Peyer's patch (tissue), 4 donors: ENCODE measurements around the gene CDX1. TPM values are rescaled to one million over a fixed set of nuclear protein-coding genes. Genes with fewer than 3 reads are reported as not detected.

ENCODE experiments used
- DNase-seq, 3 donors: peaks; one replicate each; pipeline ENCODE4 v3.0.0-alpha.2; 2017 to 2019
- H3K27ac ChIP-seq, 4 donors: fragments of 200-600 bp; sonication (generic); one replicate each; pipeline ENCODE4 v1.5.1; 2016 to 2019
- H3K27me3 ChIP-seq, 2 donors: fragments of 200-600 bp; sonication (generic); one replicate each; pipeline ENCODE4 v1.5.1; 2019
- H3K36me3 ChIP-seq, 3 donors: fragments of 200-600 bp; sonication (generic); one replicate each; pipeline ENCODE4 v1.5.1; 2016 to 2019
- H3K4me1 ChIP-seq, 4 donors: fragments of 200-600 bp; sonication (generic); one replicate each; pipeline ENCODE4 v1.5.1; 2016 to 2019
- H3K4me3 ChIP-seq, 4 donors: fragments of 200-600 bp; sonication (generic); 1 replicate in 3 of 4; 2 replicates in 1 of 4; pipeline ENCODE4 v1.5.1; 2016 to 2019; ENCODE audit warnings: mild to moderate bottlenecking in 1 of 4
- H3K9me3 ChIP-seq, 4 donors: fragments of 200-600 bp; sonication (generic); one replicate each; pipeline ENCODE4 v1.5.1; 2016 to 2019; ENCODE audit warnings: mild to moderate bottlenecking in 1 of 4
- POLR2A ChIP-seq, 2 donors: fragments of 450-650 bp; IDR thresholded peaks; one replicate each; pipeline ENCODE4 v1.5.1; 2017; ENCODE audit warnings: antibody characterized with exemption in 2 of 2, mild to moderate bottlenecking in 2 of 2, moderate library complexity in 2 of 2
- total RNA-seq, 4 donors: library from RNA; depleted of rRNA; stranded (reverse); fragments of >200 nt; gene quantifications; one replicate each; pipeline ENCODE4 v1.1.0, GENCODE V29; 2016
- TF ChIP-seq, protein P1 (sequence below), 6 experiments: fragments of 450-650 bp in 4 of 6; fragments of 200-600 bp in 2 of 6; sonication (generic) in 1 of 6; IDR thresholded peaks; one replicate each; pipeline ENCODE4 v1.5.1; 2017 to 2019; ENCODE audit warnings: antibody characterized with exemption in 6 of 6, mild to moderate bottlenecking in 3 of 6, moderate library complexity in 1 of 6

CDX1 gene
- total RNA-seq, 4 donors from 2014 or later: 177 to 429 (median 370) TPM

DNA sequence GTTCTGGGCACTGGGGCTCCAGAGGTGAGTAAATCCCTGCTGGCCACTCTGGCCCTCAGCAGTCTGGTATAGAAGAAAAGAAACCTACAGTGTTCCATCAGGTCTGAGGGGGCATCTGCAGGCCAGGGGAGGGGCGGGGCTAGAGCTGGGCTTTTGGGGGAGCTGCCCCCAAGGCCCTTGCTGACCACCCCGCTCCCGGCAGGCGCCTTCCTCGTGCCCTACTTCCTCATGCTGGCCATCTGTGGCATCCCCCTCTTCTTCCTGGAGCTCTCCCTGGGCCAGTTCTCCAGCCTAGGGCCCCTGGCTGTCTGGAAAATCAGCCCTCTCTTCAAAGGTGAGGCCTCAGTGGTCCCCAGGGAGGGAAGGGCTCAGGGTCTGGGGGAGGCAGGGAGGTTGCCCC, 29.9 kb downstream of the CDX1 start:
- Histone ChIP-seq H3K4me1 (no peaks in the 10 kb centered on the region), H3K27ac (no peak overlapping the region), H3K9me3 (no peaks in the 10 kb centered on the region), H3K36me3 (peaks cover 0 to 5% (median 0%) of the 10 kb centered on the region in 3 donors), H3K27me3 (no peaks in the 10 kb centered on the region), H3K4me3 (no peak overlapping the region)
- DNase-seq: no peak
- TF ChIP-seq POLR2A (IDR thresholded peaks at IDR 0.05): no peak
- TF ChIP-seq, protein P1, sequence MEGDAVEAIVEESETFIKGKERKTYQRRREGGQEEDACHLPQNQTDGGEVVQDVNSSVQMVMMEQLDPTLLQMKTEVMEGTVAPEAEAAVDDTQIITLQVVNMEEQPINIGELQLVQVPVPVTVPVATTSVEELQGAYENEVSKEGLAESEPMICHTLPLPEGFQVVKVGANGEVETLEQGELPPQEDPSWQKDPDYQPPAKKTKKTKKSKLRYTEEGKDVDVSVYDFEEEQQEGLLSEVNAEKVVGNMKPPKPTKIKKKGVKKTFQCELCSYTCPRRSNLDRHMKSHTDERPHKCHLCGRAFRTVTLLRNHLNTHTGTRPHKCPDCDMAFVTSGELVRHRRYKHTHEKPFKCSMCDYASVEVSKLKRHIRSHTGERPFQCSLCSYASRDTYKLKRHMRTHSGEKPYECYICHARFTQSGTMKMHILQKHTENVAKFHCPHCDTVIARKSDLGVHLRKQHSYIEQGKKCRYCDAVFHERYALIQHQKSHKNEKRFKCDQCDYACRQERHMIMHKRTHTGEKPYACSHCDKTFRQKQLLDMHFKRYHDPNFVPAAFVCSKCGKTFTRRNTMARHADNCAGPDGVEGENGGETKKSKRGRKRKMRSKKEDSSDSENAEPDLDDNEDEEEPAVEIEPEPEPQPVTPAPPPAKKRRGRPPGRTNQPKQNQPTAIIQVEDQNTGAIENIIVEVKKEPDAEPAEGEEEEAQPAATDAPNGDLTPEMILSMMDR (IDR thresholded peaks at IDR 0.05): no peak

DNA sequence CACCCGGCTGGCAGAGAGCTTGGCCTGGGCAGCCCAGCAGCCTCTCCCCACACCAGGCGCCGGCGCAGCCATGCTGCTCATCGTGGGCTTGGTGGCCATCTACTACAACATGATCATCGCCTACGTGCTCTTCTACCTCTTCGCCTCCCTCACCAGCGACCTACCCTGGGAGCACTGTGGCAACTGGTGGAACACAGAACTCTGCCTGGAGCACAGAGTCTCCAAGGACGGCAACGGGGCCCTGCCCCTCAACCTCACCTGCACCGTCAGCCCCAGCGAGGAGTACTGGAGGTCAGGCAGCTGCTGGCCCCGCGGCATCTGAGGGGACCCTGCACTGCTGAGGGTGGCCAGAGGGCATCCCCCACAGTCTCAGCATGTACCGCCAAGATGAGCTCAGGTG, 30.4 kb downstream of the CDX1 start:
- H3K27ac ChIP-seq: no peak overlapping the region
- H3K4me1 ChIP-seq: no peaks in the 10 kb centered on the region
- H3K9me3 ChIP-seq: no peaks in the 10 kb centered on the region
- H3K4me3 ChIP-seq: no peak overlapping the region
- DNase-seq: no peak
- H3K27me3 ChIP-seq: no peaks in the 10 kb centered on the region
- TF ChIP-seq POLR2A (IDR thresholded peaks at IDR 0.05): no peak
- TF ChIP-seq, protein P1 (IDR thresholded peaks at IDR 0.05): no peak
- H3K36me3 ChIP-seq: peaks cover 0 to 5% (median 0%) of the 10 kb centered on the region in 3 donors

DNA sequence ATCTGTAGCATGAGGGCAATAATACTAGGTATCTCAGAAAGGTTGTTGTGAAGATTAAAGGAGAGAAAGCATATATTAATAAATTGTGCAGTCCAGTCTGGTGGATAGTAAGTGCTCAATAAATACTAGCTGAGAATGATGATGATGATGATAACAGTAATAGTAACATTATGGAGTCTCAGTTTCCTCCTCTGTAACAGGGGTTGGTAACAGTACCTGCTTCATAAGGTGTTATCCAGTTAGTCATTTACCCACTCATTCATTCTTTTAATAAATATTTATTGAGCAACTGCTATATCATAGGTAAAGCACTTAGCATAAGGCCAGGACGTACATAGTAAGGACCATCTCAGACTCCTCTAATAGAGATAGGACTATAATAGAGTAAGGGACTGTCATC, 30.9 kb downstream of the CDX1 start:
- Histone ChIP-seq H3K27me3 (no peaks in the 10 kb centered on the region), H3K27ac (no peak overlapping the region), H3K9me3 (no peaks in the 10 kb centered on the region), H3K4me3 (no peak overlapping the region), H3K4me1 (no peaks in the 10 kb centered on the region), H3K36me3 (peaks cover 0 to 9% (median 0%) of the 10 kb centered on the region in 3 donors)
- DNase-seq: no peak
- no peak for TF ChIP-seq POLR2A (IDR thresholded peaks at IDR 0.05)
- TF ChIP-seq, protein P1 (IDR thresholded peaks at IDR 0.05): no peak

DNA sequence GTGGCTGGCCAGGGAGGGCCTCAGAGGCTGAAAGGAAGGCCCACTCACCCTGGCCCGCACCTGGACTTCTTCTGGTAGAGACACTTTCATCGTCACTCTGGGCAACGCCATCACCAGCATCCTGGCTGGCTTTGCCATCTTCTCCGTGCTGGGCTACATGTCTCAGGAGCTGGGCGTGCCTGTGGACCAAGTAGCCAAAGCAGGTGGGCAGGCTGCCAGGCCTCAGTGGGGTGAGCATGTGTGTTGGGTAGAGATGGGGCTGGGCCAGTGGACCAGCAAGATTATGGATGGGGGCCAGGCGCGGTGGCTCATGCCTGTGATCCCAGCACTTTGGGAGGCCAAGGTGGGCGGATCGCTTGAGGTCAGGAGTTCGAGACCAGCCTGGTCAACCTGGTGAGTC, 35.9 kb downstream of the CDX1 start:
- Histone ChIP-seq H3K9me3 (no peaks in the 10 kb centered on the region), H3K4me1 (no peaks in the 10 kb centered on the region), H3K27ac (no peak overlapping the region), H3K27me3 (no peaks in the 10 kb centered on the region), H3K4me3 (no peak overlapping the region), H3K36me3 (peaks cover 0 to 6% (median 0%) of the 10 kb centered on the region in 3 donors)
- no peak for TF ChIP-seq POLR2A (IDR thresholded peaks at IDR 0.05)
- TF ChIP-seq, protein P1 (IDR thresholded peaks at IDR 0.05): no peak
- no peak for DNase-seq

DNA sequence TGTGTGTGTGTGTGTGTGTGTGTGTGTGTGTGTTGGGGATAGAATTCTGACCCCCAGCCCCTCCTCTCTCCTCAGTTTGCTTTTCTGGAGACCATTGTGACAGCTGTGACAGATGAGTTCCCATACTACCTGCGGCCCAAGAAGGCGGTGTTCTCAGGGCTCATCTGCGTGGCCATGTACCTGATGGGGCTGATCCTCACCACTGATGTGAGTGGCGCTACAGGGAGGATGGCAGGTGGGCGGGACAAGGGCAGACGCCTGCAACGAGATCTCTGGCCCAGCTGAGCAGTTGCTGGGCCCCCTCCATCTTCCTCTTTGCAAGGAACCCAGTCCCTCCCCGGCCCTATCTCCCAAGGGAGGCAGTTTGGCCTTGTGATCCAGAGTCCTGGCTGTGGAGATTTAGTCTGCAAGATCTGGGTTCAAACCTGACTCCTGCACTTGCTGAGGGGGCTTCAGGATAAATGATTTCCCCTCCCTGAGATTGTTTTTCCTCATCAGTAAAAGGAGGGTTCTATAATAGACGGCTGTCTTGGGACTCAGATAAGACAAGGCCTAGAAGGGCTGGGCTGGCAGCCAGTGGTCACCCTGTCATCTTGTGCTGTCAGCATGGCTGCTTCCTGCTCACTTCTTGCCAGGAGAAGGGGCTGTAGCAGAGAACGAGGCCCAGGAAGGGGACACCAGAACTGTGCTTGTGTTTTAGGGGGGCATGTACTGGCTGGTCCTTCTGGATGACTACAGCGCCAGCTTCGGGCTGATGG, 37.4 kb downstream of the CDX1 start:
- TF ChIP-seq POLR2A (IDR thresholded peaks at IDR 0.05): no peak
- TF ChIP-seq, protein P1 (IDR thresholded peaks at IDR 0.05): no peak
- Histone ChIP-seq H3K27ac (no peak overlapping the region), H3K4me3 (no peak overlapping the region), H3K9me3 (no peaks in the 10 kb centered on the region), H3K27me3 (no peaks in the 10 kb centered on the region), H3K4me1 (peaks cover 0 to 9% (median 2%) of the 10 kb centered on the region in 4 donors), H3K36me3 (peaks cover 0 to 6% (median 0%) of the 10 kb centered on the region in 3 donors)
- DNase-seq: no peak
